Measurements from ENCODE around the gene GXYLT1. TPM values are rescaled to one million over a fixed set of nuclear protein-coding genes. Genes with fewer than 3 reads are reported as not detected.

The GXYLT1 gene
- polyA plus RNA-seq, 1 experiment = 20.6 TPM

GRCh38 chr12:42140901-42141300 is 3.8 kb downstream of the GXYLT1 start:
- H3K9me3 ChIP-seq (ENCODE audit: control insufficient read depth, insufficient read depth, low read length) = no peaks in the 10 kb centered on the region; the same call in 1 of the 2 replicates
- no peak for TF ChIP-seq CTCF (IDR thresholded peaks at IDR 0.05; ENCODE audit: low read depth, low read length)
- no peak for DNase-seq (ENCODE audit: low read depth, low spot score)
- no peak overlapping the region for H3K4me3 ChIP-seq (ENCODE audit: low read depth, low read length)
- no peaks in the 10 kb centered on the region for H3K27me3 ChIP-seq (ENCODE audit: control insufficient read depth, insufficient read depth, low read length)
- H3K27ac ChIP-seq (ENCODE audit: low read depth, low read length) = no peak overlapping the region
- CTCF ChIA-PET = interaction anchor here (1.3 to 1.5 kb wide), 2 partner anchors 191 to 232 kb away, joined by 4 to 5 read pairs; no protein-coding TSS in a partner anchor
- POLR2A ChIA-PET = no interaction called here

- ChIA-PET CTCF (interaction anchor here (1.6 kb wide), 1 partner anchor 237 kb away, joined by 9 read pairs; no protein-coding TSS in a partner anchor), POLR2A (no interaction called here)
- Histone ChIP-seq H3K27me3 (ENCODE audit: control insufficient read depth, insufficient read depth, low read length) (no peaks in the 10 kb centered on the region), H3K4me3 (ENCODE audit: low read depth, low read length) (no peak overlapping the region), H3K9me3 (ENCODE audit: control insufficient read depth, insufficient read depth, low read length) (no peaks in the 10 kb centered on the region; the same call in 1 of the 2 replicates), H3K27ac (ENCODE audit: low read depth, low read length) (no peak overlapping the region)
- DNase-seq (ENCODE audit: low read depth, low spot score) = no peak
- no peak for TF ChIP-seq CTCF (IDR thresholded peaks at IDR 0.05; ENCODE audit: low read depth, low read length)
Observed at GRCh38 chr12:42135259-42135814, 9.3 kb downstream of the GXYLT1 start.

DNA sequence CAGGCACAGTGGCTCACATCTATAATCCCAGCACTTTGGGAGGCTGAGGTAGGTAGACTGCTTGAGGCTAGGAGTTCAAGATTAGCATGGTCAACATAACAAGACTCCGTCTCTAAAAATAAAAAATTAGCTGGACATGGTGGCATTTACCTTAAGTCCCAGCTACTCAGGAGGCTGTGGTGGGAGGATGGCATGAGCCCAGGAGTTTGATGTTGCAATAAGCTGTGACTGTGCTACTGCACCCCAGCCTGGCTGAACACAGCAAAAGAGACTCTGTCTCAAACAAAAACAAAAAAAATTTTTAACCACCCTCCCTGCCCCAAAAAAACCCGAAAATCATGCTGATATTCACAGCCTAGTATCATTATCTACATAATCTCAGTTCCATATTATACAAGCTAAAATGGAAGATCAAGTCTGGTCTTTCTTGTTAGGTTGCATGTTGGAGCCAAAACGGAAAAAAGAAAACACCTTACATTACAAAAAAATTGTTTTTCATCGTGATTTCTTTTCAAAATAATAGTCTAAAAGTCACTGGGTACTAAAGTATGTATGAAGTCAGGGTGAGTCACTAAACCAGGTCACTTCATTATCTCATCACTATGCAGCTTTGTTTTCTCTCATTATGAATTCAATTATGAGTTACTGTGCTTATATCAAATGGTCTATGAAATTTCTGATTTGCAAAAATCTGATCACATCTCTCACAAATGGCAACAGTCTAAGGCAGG is 13.8 kb downstream of the GXYLT1 start:
- H3K27ac ChIP-seq (ENCODE audit: low read depth, low read length) = no peak overlapping the region
- POLR2A ChIA-PET = no interaction called here

GRCh38 chr12:42129595-42130204 is 15.0 kb downstream of the GXYLT1 start:
- no peak for DNase-seq (ENCODE audit: low read depth, low spot score)
- no peaks in the 10 kb centered on the region for H3K27me3 ChIP-seq (ENCODE audit: control insufficient read depth, insufficient read depth, low read length)
- no peaks in the 10 kb centered on the region for H3K9me3 ChIP-seq (ENCODE audit: control insufficient read depth, insufficient read depth, low read length)
- ChIA-PET POLR2A (no interaction called here), CTCF (interaction anchor here (1.7 to 2.1 kb wide), 2 partner anchors 202 to 242 kb away, joined by 14 to 27 read pairs; no protein-coding TSS in a partner anchor)
- no peak overlapping the region for H3K4me3 ChIP-seq (ENCODE audit: low read depth, low read length)
- H3K27ac ChIP-seq (ENCODE audit: low read depth, low read length) = no peak overlapping the region
- TF ChIP-seq CTCF (IDR thresholded peaks at IDR 0.05; ENCODE audit: low read depth, low read length) = peak; percentile 83

More for the DNA sequence above, 13.8 kb downstream of the GXYLT1 start:
- H3K9me3 ChIP-seq (ENCODE audit: control insufficient read depth, insufficient read depth, low read length) = no peaks in the 10 kb centered on the region
- CTCF ChIA-PET = interaction anchor here (0.7 to 2.0 kb wide), 7 partner anchors 11 to 1208 kb away, joined by 3 to 16 read pairs (median 4); no protein-coding TSS in a partner anchor
- H3K27me3 ChIP-seq (ENCODE audit: control insufficient read depth, insufficient read depth, low read length) = no peaks in the 10 kb centered on the region
- no peak for TF ChIP-seq CTCF (IDR thresholded peaks at IDR 0.05; ENCODE audit: low read depth, low read length)
- H3K4me3 ChIP-seq (ENCODE audit: low read depth, low read length) = no peak overlapping the region; the same call in 1 of the 2 replicates
- no peak for DNase-seq (ENCODE audit: low read depth, low spot score)
